Activated naive CD8-positive, alpha-beta T cell treated with anti-CD3 and anti-CD28 coated beads for 36 hours (primary cell): ENCODE data around the gene POLR2M. TPM values are rescaled to one million over a fixed set of nuclear protein-coding genes. Genes with fewer than 3 reads are reported as not detected.

ENCODE experiments used
- DNase-seq: peaks from one replicate; pipeline ENCODE4 v3.0.0; 2021
- H3K27ac Mint-ChIP-seq: one replicate; pipeline ENCODE4 v1.8.0; 2022; ENCODE audit warnings: mild to moderate bottlenecking, moderate library complexity, mixed read lengths
- H3K27me3 Mint-ChIP-seq: one replicate; pipeline ENCODE4 v1.8.0; 2022; ENCODE audit warnings: mild to moderate bottlenecking, mixed read lengths
- H3K36me3 Mint-ChIP-seq: one replicate; pipeline ENCODE4 v1.8.0; 2021; ENCODE audit warnings: mild to moderate bottlenecking, mixed read lengths
- H3K4me1 Mint-ChIP-seq: one replicate; pipeline ENCODE4 v1.8.0; 2021; ENCODE audit warnings: mixed read lengths
- H3K4me3 Mint-ChIP-seq: one replicate; pipeline ENCODE4 v1.8.0; 2022; ENCODE audit warnings: mild to moderate bottlenecking, moderate library complexity, mixed read lengths
- H3K9me3 Mint-ChIP-seq: one replicate; pipeline ENCODE4 v1.8.0; 2022; ENCODE audit warnings: mixed read lengths
- total RNA-seq, 2 experiments: library from RNA; stranded (reverse); gene quantifications; one replicate each; pipeline ENCODE4 v1.2.3, GENCODE V29; 2021

The POLR2M gene
- 10 to 100 TPM; 91.4 to 93.1 TPM for total RNA-seq

GRCh38 chr15:57706405-57707209 lies at the start of gene POLR2M:
POLR2M (plus strand) TSS chr15:57706714; CDS start chr15:57706843, 129 bp downstream.
- Mint-ChIP-seq H3K4me1 (peaks cover 64% of the 10 kb centered on the region), H3K27ac (peak within 1 kb of the TSS; percentile 94), H3K27me3 (no peaks in the 10 kb centered on the region), H3K36me3 (peaks cover 25% of the 10 kb centered on the region), H3K4me3 (peak within 1 kb of the TSS; percentile 84), H3K9me3 (peaks cover 3% of the 10 kb centered on the region)
- peak; percentile 88 for DNase-seq

- Mint-ChIP-seq H3K4me3 (no peak overlapping the region), H3K4me1 (no peaks in the 10 kb centered on the region), H3K9me3 (no peaks in the 10 kb centered on the region), H3K27ac (no peak overlapping the region), H3K36me3 (no peaks in the 10 kb centered on the region), H3K27me3 (peaks cover 4% of the 10 kb centered on the region)
- no peak for DNase-seq
Observed at GRCh38 chr15:57657619-57658018, 48.9 kb upstream of the POLR2M start.

GRCh38 chr15:57662091-57662744 lies 44.3 kb upstream of the POLR2M start:
- DNase-seq, result no peak
- H3K4me3 Mint-ChIP-seq, result no peak overlapping the region
- no peaks in the 10 kb centered on the region for H3K9me3 Mint-ChIP-seq
- H3K36me3 Mint-ChIP-seq, result no peaks in the 10 kb centered on the region
- H3K27me3 Mint-ChIP-seq, result peaks cover 4% of the 10 kb centered on the region
- H3K4me1 Mint-ChIP-seq, result no peaks in the 10 kb centered on the region
- H3K27ac Mint-ChIP-seq, result no peak overlapping the region

- Mint-ChIP-seq H3K4me3 (no peak overlapping the region), H3K36me3 (no peaks in the 10 kb centered on the region), H3K9me3 (no peaks in the 10 kb centered on the region), H3K4me1 (peaks cover 2% of the 10 kb centered on the region), H3K27me3 (peaks cover 4% of the 10 kb centered on the region), H3K27ac (no peak overlapping the region)
- DNase-seq, result no peak
Observed at GRCh38 chr15:57662802-57663201, 43.7 kb upstream of the POLR2M start.

- Mint-ChIP-seq H3K4me3 (no peak overlapping the region), H3K27ac (no peak overlapping the region), H3K27me3 (peaks cover 4% of the 10 kb centered on the region), H3K36me3 (no peaks in the 10 kb centered on the region), H3K9me3 (no peaks in the 10 kb centered on the region), H3K4me1 (peaks cover 3% of the 10 kb centered on the region)
- DNase-seq, result no peak
Observed at GRCh38 chr15:57663262-57663661, 43.3 kb upstream of the POLR2M start.

- peaks cover 3% of the 10 kb centered on the region for H3K4me1 Mint-ChIP-seq
- H3K9me3 Mint-ChIP-seq, result no peaks in the 10 kb centered on the region
- peaks cover 7% of the 10 kb centered on the region for H3K27me3 Mint-ChIP-seq
Observed at GRCh38 chr15:57665194-57665593, 41.3 kb upstream of the POLR2M start.

GRCh38 chr15:57665939-57666338 lies 40.6 kb upstream of the POLR2M start:
- H3K27ac Mint-ChIP-seq, result no peak overlapping the region
- peaks cover 3% of the 10 kb centered on the region for H3K4me1 Mint-ChIP-seq

More at GRCh38 chr15:57665194-57665593, 41.3 kb upstream of the POLR2M start:
- H3K36me3 Mint-ChIP-seq, result no peaks in the 10 kb centered on the region
- DNase-seq, result no peak
- H3K4me3 Mint-ChIP-seq, result no peak overlapping the region
- H3K27ac Mint-ChIP-seq, result no peak overlapping the region

GRCh38 chr15:57667171-57667849 lies 39.2 kb upstream of the POLR2M start:
- DNase-seq, result no peak
- peaks cover 12% of the 10 kb centered on the region for H3K27me3 Mint-ChIP-seq
- no peak overlapping the region for H3K27ac Mint-ChIP-seq
- H3K4me3 Mint-ChIP-seq, result no peak overlapping the region
- no peaks in the 10 kb centered on the region for H3K9me3 Mint-ChIP-seq
- H3K4me1 Mint-ChIP-seq, result peaks cover 3% of the 10 kb centered on the region
- no peaks in the 10 kb centered on the region for H3K36me3 Mint-ChIP-seq

More at GRCh38 chr15:57665939-57666338, 40.6 kb upstream of the POLR2M start:
- no peaks in the 10 kb centered on the region for H3K36me3 Mint-ChIP-seq
- DNase-seq, result no peak
- H3K27me3 Mint-ChIP-seq, result peaks cover 11% of the 10 kb centered on the region
- no peak overlapping the region for H3K4me3 Mint-ChIP-seq
- H3K9me3 Mint-ChIP-seq, result no peaks in the 10 kb centered on the region

- H3K27ac Mint-ChIP-seq, result no peak overlapping the region
- H3K4me3 Mint-ChIP-seq, result no peak overlapping the region
- H3K4me1 Mint-ChIP-seq, result peaks cover 3% of the 10 kb centered on the region
- peaks cover 12% of the 10 kb centered on the region for H3K27me3 Mint-ChIP-seq
- no peaks in the 10 kb centered on the region for H3K36me3 Mint-ChIP-seq
- no peaks in the 10 kb centered on the region for H3K9me3 Mint-ChIP-seq
- DNase-seq, result no peak
Observed at GRCh38 chr15:57668016-57668415, 38.5 kb upstream of the POLR2M start.

- Mint-ChIP-seq H3K4me1 (peaks cover 3% of the 10 kb centered on the region), H3K4me3 (no peak overlapping the region), H3K9me3 (no peaks in the 10 kb centered on the region), H3K36me3 (no peaks in the 10 kb centered on the region), H3K27me3 (peaks cover 12% of the 10 kb centered on the region), H3K27ac (no peak overlapping the region)
- DNase-seq, result no peak
Observed at GRCh38 chr15:57671636-57672035, 34.9 kb upstream of the POLR2M start.

- Mint-ChIP-seq H3K4me3 (no peak overlapping the region), H3K4me1 (peaks cover 6% of the 10 kb centered on the region), H3K27ac (no peak overlapping the region), H3K27me3 (peaks cover 15% of the 10 kb centered on the region), H3K9me3 (no peaks in the 10 kb centered on the region), H3K36me3 (no peaks in the 10 kb centered on the region)
- DNase-seq, result no peak
Observed at GRCh38 chr15:57675481-57676181, 30.9 kb upstream of the POLR2M start.

GRCh38 chr15:57676585-57676984 lies 29.9 kb upstream of the POLR2M start:
- Mint-ChIP-seq H3K4me3 (no peak overlapping the region), H3K27me3 (peaks cover 15% of the 10 kb centered on the region), H3K4me1 (peaks cover 7% of the 10 kb centered on the region), H3K36me3 (no peaks in the 10 kb centered on the region), H3K27ac (no peak overlapping the region), H3K9me3 (no peaks in the 10 kb centered on the region)
- DNase-seq, result no peak

GRCh38 chr15:57677204-57677603 lies 29.3 kb upstream of the POLR2M start:
- DNase-seq, result no peak
- Mint-ChIP-seq H3K36me3 (no peaks in the 10 kb centered on the region), H3K9me3 (no peaks in the 10 kb centered on the region), H3K4me3 (no peak overlapping the region), H3K27me3 (peaks cover 10% of the 10 kb centered on the region), H3K27ac (no peak overlapping the region), H3K4me1 (peaks cover 7% of the 10 kb centered on the region)

GRCh38 chr15:57680021-57680420 lies 26.5 kb upstream of the POLR2M start:
- H3K4me3 Mint-ChIP-seq, result no peak overlapping the region
- peaks cover 7% of the 10 kb centered on the region for H3K4me1 Mint-ChIP-seq
- H3K9me3 Mint-ChIP-seq, result no peaks in the 10 kb centered on the region
- DNase-seq, result no peak
- H3K27ac Mint-ChIP-seq, result no peak overlapping the region
- H3K27me3 Mint-ChIP-seq, result peaks cover 10% of the 10 kb centered on the region
- no peaks in the 10 kb centered on the region for H3K36me3 Mint-ChIP-seq

- peaks cover 10% of the 10 kb centered on the region for H3K27me3 Mint-ChIP-seq
Observed at GRCh38 chr15:57681011-57681410, 25.5 kb upstream of the POLR2M start.

More at GRCh38 chr15:57681011-57681410, 25.5 kb upstream of the POLR2M start:
- Mint-ChIP-seq H3K36me3 (no peaks in the 10 kb centered on the region), H3K9me3 (no peaks in the 10 kb centered on the region), H3K4me1 (peaks cover 7% of the 10 kb centered on the region), H3K4me3 (no peak overlapping the region), H3K27ac (no peak overlapping the region)
- DNase-seq, result no peak
